HT-29 (cell line): Measurements from ENCODE around the gene ZC3H18. TPM values are rescaled to one million over a fixed set of nuclear protein-coding genes. Genes with fewer than 3 reads are reported as not detected.

Source experiments
- DNase-seq: peaks from one replicate; pipeline ENCODE4 v3.0.0-alpha.2; 2015; ENCODE audit warnings: low spot score
- total RNA-seq: library from RNA; depleted of rRNA; stranded (reverse); fragments of >200 nt; shearing (Covaris generic); gene quantifications from 2 replicates; pipeline ENCODE4 v1.2.3, GENCODE V29; 2014

Gene ZC3H18
- total RNA-seq, 1 experiment from 2014 or later: 28.9 TPM

- no peak for DNase-seq
Observed at GRCh38 chr16:88580371-88580770, 10.2 kb downstream of the ZC3H18 start.

GRCh38 chr16:88581033-88581432, 10.8 kb downstream of the ZC3H18 start:
- DNase-seq: no peak

- DNase-seq: no peak
Observed at GRCh38 chr16:88582912-88583575, 12.8 kb downstream of the ZC3H18 start.

GRCh38 chr16:88584676-88585075, 14.5 kb downstream of the ZC3H18 start:
- DNase-seq: no peak

- no peak for DNase-seq
Observed at GRCh38 chr16:88585269-88585668, 15.1 kb downstream of the ZC3H18 start.

- no peak for DNase-seq
Observed at GRCh38 chr16:88585927-88586581, 15.9 kb downstream of the ZC3H18 start.

GRCh38 chr16:88588148-88588547, 17.9 kb downstream of the ZC3H18 start:
- DNase-seq: no peak

- no peak for DNase-seq
Observed at GRCh38 chr16:88588754-88589153, 18.6 kb downstream of the ZC3H18 start.

- DNase-seq: no peak
Observed at GRCh38 chr16:88589441-88589840, 19.2 kb downstream of the ZC3H18 start.

- DNase-seq: no peak
Observed at GRCh38 chr16:88591577-88592021, 21.4 kb downstream of the ZC3H18 start.

GRCh38 chr16:88593061-88593460, 22.9 kb downstream of the ZC3H18 start:
- no peak for DNase-seq

GRCh38 chr16:88593489-88593888, 23.3 kb downstream of the ZC3H18 start:
- DNase-seq: no peak

- DNase-seq: no peak
Observed at GRCh38 chr16:88593910-88594309, 23.7 kb downstream of the ZC3H18 start.

- no peak for DNase-seq
Observed at GRCh38 chr16:88595101-88595500, 24.9 kb downstream of the ZC3H18 start.

- no peak for DNase-seq
Observed at GRCh38 chr16:88595921-88596320, 25.7 kb downstream of the ZC3H18 start.

GRCh38 chr16:88596483-88596882, 26.3 kb downstream of the ZC3H18 start:
- no peak for DNase-seq

GRCh38 chr16:88597856-88598491, 27.8 kb downstream of the ZC3H18 start:
- DNase-seq: no peak

GRCh38 chr16:88599092-88599733, 29.0 kb downstream of the ZC3H18 start:
- no peak for DNase-seq

GRCh38 chr16:88599825-88600538, 29.8 kb downstream of the ZC3H18 start:
- DNase-seq: no peak

GRCh38 chr16:88600539-88600896, 30.3 kb downstream of the ZC3H18 start:
- no peak for DNase-seq

GRCh38 chr16:88601313-88602036, 31.3 kb downstream of the ZC3H18 start:
- no peak for DNase-seq
